GM19328 (cell line): ENCODE measurements around the gene HPCAL1.

Experiments used
- ATAC-seq: cut with Tn5 transposase; IDR thresholded peaks from one replicate; pipeline ENCODE4 v1.9.1; 2021; ENCODE audit warnings: mild to moderate bottlenecking, moderate library complexity; ENCODE audit not compliant: unreplicated experiment

The HPCAL1 gene

DNA sequence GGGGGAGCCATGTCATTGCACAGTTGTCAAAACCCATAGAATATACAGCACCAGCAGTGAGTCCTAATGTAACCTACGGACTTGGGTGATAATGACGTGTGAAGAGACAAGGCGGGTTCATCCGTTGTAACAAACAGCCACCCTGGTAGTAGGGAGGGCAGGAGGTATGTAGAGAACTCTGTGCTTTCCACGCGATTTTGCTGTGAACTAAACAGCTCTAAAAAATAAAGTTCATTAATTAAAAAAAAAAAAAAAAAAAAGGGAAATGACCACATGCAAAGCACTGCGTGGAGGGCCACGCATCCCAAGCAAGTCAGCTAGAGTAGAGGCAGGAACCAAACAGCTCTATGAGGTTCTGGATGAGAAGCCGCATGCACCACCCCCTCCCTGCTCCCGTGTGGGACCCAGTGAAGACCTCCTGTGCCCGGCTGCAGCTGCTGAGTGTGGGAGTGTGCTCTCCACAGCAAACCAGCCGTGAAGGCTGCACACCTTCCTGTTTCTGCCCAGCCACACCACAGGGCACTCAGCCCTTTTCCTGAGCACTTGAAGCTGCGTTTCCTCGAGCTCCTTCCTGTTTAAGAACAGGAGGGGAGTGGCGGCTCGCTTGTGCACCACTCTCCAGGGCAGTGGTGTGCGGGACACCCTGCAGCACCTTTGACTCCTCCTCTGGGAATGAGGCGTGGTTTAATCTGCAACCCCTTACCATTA lies 79.8 kb downstream of the HPCAL1 start:
- peak; percentile 43 for ATAC-seq

GRCh38 chr2:10383960-10384734 lies 81.4 kb downstream of the HPCAL1 start:
- ATAC-seq = no peak

GRCh38 chr2:10385501-10385900 lies 82.8 kb downstream of the HPCAL1 start:
- ATAC-seq = no peak

DNA sequence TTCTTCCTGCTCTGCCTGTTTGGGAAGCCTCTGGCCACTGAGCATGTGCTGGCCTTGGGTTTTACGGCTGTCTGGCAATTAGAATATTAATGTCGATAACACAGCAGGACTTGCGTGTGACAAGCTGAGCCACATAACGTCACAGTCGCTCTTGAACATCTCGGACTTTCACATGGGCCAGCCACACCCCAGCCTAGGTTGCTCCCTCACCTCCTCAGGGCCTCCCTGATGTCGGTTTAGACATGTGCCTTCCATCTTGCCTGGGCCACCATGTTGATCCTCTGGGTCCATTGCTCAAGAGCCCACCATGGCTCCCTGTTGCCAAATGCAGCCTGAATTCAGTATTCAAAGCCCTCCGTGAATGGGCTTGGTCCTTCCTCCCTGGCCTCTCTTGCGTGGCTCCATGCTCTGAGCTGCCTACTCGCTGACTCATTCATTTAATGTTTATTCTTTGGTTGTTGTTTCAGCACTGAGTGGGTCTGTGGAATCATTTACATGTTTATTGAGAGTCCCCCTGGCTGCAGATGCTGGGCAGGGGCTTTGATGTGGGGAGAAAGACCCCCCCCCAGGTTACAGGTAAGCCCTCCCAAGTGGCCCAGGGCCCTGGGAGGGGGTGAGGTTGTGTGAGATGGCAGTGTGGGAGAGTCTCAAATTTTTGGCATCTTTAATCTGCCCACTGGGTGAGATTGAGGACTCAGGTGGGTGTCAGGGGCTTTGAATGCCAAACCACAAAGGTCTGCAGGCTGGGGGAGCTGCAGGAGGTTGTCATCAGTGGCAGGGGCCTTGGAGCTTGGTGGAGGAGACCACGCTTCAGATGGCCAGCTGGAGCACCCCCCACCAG lies 83.4 kb downstream of the HPCAL1 start:
- no peak for ATAC-seq

DNA sequence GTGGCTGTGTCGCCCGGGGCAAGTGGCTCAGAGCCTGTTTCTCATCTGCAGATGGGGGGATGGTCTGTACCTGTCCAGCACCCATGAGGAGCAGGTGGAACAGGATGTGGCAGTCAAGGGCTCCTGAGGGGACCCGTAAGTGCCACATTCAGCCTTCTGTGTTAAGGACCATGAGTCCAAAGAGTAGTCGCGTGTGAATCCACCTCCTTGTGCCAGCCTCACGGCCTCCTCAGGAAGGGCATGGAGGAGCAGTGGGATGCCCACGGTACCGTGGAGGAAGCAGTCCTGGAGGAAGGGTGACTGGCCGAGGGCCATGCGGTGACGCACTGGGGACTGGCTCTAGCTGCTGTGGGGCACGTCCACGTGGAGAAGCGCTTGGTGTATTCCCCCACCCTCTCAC lies 84.3 kb downstream of the HPCAL1 start:
- no peak for ATAC-seq

- ATAC-seq = no peak
Measured at GRCh38 chr2:10388954-10389560, 86.4 kb downstream of the HPCAL1 start.

GRCh38 chr2:10389573-10389972 lies 86.9 kb downstream of the HPCAL1 start:
- ATAC-seq = no peak

- ATAC-seq = no peak
Measured at GRCh38 chr2:10390369-10390801, 87.7 kb downstream of the HPCAL1 start.

- ATAC-seq = no peak
Measured at GRCh38 chr2:10392100-10392499, 89.4 kb downstream of the HPCAL1 start.

GRCh38 chr2:10392548-10392947 lies 89.8 kb downstream of the HPCAL1 start:
- no peak for ATAC-seq

- ATAC-seq = no peak
Measured at GRCh38 chr2:10392951-10393639, 90.4 kb downstream of the HPCAL1 start.

- ATAC-seq = no peak
Measured at GRCh38 chr2:10393640-10393982, 90.9 kb downstream of the HPCAL1 start.

- no peak for ATAC-seq
Measured at GRCh38 chr2:10395893-10396292, 93.2 kb downstream of the HPCAL1 start.

DNA sequence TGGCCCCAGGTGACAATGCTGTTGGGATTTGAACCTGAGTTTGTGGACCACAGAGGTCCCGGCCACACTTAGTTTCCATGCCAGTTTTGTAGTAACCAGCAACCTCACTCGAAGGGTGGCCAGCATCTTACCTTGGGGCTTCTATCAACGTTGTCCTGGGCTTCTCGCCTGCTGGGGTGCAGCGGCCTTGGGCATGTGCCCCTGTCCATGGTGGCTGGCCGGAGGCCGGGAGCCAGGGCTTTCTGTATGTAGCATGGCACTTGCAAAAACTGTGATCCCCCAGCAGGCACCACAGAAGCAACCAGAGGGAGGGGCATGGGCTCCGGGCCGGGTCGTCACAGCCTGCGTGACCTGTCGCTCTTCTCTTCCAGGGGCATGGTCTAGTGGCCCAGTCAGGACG lies 93.8 kb downstream of the HPCAL1 start:
- no peak for ATAC-seq

DNA sequence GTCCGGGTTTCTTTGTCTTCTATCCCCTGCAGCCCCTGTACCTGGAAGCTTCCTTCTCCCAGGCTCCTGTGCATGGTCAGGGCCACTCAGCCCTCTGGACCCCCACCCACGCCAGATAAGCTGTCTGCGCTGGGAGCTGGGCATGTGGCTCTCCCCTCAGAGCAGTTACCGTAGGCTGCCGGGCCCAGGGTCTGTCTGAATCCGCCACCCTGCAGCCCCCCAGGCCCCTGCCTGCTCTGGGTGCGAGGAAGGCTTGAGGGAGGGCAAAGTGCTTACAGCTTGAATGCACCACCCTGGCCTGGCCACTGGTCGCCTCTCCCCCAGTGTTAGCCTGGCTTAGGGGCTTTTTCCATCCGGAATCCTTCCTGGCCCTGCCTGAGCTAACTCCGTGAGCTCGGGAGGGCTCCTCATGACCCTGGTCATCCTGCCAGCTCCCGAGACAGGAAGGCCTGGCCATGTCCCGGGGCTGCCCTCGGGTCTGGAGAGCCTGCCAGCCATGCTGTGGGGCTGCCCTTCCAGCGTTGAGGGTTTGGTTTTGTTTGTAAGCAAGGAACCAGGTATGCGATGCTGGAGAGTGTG lies 94.7 kb downstream of the HPCAL1 start:
- no peak for ATAC-seq

GRCh38 chr2:10397878-10398277 lies 95.2 kb downstream of the HPCAL1 start:
- ATAC-seq = no peak

DNA sequence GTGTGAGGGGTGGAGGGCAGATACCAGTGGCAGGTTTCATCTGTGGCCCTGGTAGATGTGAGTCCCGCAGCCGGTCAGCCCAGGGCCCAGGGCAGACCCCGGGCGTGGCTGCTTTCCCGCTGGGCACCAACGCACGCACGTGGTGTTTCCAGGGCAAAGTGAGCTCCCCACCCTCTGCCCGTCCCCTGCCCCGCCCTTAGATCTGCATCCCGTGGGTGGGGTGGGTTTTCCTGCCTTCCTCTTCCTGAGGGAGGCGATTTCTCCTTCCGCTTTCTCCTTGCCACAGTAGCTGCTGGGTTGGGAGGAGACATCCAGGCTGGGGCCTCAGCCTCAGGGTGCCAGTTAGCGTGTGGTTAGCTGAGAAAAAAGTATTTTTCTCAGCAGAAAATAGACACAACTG lies 95.8 kb downstream of the HPCAL1 start:
- ATAC-seq = no peak

DNA sequence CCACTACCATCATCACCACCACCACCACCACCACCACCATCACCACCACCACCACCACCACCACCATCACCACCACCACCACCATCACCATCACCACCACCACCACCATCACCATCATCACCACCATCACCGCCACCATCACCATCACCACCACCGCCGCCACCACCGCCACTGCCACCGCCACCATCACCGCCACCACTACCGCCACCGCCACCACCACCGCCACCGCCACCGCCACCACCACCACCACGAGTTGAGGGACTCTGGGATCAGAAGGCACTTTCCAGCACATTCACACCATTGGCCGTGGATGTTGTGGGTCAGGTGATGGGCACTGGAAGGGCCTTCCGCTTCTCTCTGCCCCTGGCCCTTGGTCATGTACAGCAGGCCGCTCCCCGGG lies 96.7 kb downstream of the HPCAL1 start:
- ATAC-seq = no peak

DNA sequence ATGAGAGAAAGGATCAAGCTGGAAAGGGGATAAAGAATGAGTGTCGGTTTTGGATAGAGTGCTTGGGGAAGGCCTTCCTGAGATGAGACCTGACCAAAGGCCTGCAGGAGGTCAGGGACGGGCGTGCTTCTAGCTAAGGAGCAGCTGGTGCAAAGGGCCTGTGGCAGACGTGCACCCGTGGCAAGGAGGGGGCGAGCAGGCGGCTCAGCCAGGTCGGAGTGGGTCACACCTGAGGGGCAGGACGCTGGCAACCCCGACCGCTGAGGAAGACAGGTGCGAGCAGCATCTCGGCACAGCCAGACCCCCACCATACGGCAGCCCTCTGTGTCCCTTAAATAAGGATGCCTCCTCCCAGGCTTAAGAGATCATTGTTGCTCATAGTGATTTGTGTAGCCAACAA lies 97.3 kb downstream of the HPCAL1 start:
- no peak for ATAC-seq

- no peak for ATAC-seq
Measured at GRCh38 chr2:10400568-10400977, 97.9 kb downstream of the HPCAL1 start.
